OCI-LY7 (cell line): Measurements from ENCODE around the gene KLRF1. TPM values are rescaled to one million over a fixed set of nuclear protein-coding genes. Genes with fewer than 3 reads are reported as not detected.

Source experiments
- BruUV-seq: library from RNA; stranded (reverse); fragments of 400-500 nt; replicated peaks from 2 replicates; lab custom pipeline; 2021; lab: Mats Ljungman, UMichigan
- CTCF ChIA-PET: fragments of 300-600 bp; sonication (Branson Sonifier 250); formaldehyde crosslinking; loops from one replicate; lab custom pipeline; 2022; ENCODE audit warnings: antibody characterized with exemption; ENCODE audit not compliant: unreplicated experiment; lab: Charles Lee
- POLR2A ChIA-PET: fragments of 300-600 bp; sonication (Branson Sonifier 250); formaldehyde crosslinking; loops from one replicate; lab custom pipeline; 2022; ENCODE audit warnings: antibody characterized with exemption; lab: Charles Lee
- DNase-seq: peaks from one replicate; pipeline ENCODE4 v3.0.0-alpha.2; 2015; ENCODE audit warnings: low spot score
- H2AFZ ChIP-seq: fragments of 200-600 bp; sonication (generic), shearing (Covaris generic); 2 replicates; pipeline ENCODE4 v1.6.1; 2014; ENCODE audit warnings: mild to moderate bottlenecking, antibody characterized with exemption, low read length, moderate library complexity
- H3K27ac ChIP-seq: fragments of 200-600 bp; sonication (generic); 2 replicates; pipeline ENCODE4 v1.5.1; 2014; ENCODE audit warnings: mixed run types, low read depth, mild to moderate bottlenecking, moderate library complexity, low read length, inconsistent platforms; ENCODE audit not compliant: poor library complexity, severe bottlenecking
- H3K36me3 ChIP-seq: fragments of 200-600 bp; sonication (generic); 2 replicates; pipeline ENCODE4 v1.6.1; 2014; ENCODE audit warnings: mild to moderate bottlenecking, antibody characterized with exemption, low read length, moderate library complexity, mixed read lengths; ENCODE audit not compliant: insufficient read depth
- H3K4me1 ChIP-seq: fragments of 200-600 bp; sonication (generic); 2 replicates; pipeline ENCODE4 v1.5.1; 2014; ENCODE audit warnings: mild to moderate bottlenecking, low read length; ENCODE audit not compliant: insufficient read depth, poor library complexity, severe bottlenecking
- H3K4me2 ChIP-seq: fragments of 200-600 bp; sonication (generic); 2 replicates; pipeline ENCODE4 v1.6.1; 2014; ENCODE audit warnings: mild to moderate bottlenecking, low read length
- H3K4me3 ChIP-seq: fragments of 200-600 bp; sonication (generic); 2 replicates; pipeline ENCODE4 v1.5.1; 2014; ENCODE audit warnings: mild to moderate bottlenecking, low read depth, low read length; ENCODE audit not compliant: poor library complexity, severe bottlenecking
- H3K79me2 ChIP-seq: fragments of 200-600 bp; sonication (generic); 2 replicates; pipeline ENCODE4 v1.6.1; 2016; ENCODE audit warnings: low read depth, mild to moderate bottlenecking, low read length, moderate library complexity, mixed read lengths; ENCODE audit not compliant: insufficient read depth
- H3K9me2 ChIP-seq: fragments of 200-600 bp; sonication (generic); 2 replicates; pipeline ENCODE4 v1.6.1; 2016; ENCODE audit warnings: mild to moderate bottlenecking, low read length, mixed read lengths; ENCODE audit not compliant: insufficient read depth
- H3K9me3 ChIP-seq: fragments of 200-600 bp; sonication (generic); 2 replicates; pipeline ENCODE4 v1.6.1; 2014; ENCODE audit warnings: mild to moderate bottlenecking, mixed run types, low read length, mixed read lengths
- H4K20me1 ChIP-seq: fragments of 200-600 bp; sonication (generic); 2 replicates; pipeline ENCODE4 v1.6.1; 2014; ENCODE audit warnings: mild to moderate bottlenecking, antibody characterized with exemption, low read length, moderate library complexity, mixed read lengths; ENCODE audit not compliant: insufficient read depth
- EZH2phosphoT487 ChIP-seq: fragments of 200-600 bp; sonication (generic); IDR thresholded peaks from 2 replicates; pipeline ENCODE4 v1.6.1; 2018; ENCODE audit warnings: low read depth, borderline replicate concordance, mild to moderate bottlenecking, mixed run types, antibody characterized with exemption, low read length, moderate library complexity, mixed read lengths
- intact Hi-C: fragments of 100-400 bp; cut with micrococcal nuclease; formaldehyde crosslinking; loops from one replicate; pipeline ENCODE4 v1.10.0; 2022; ENCODE audit not compliant: unreplicated experiment
- total RNA-seq, 2 experiments: library from RNA; depleted of rRNA in 1 of 2; stranded (reverse); fragments of >200 nt in 1 of 2; shearing (Covaris generic) in 1 of 2; gene quantifications; 2 replicates each; pipeline ENCODE4 v1.2.3, GENCODE V29; 2014 to 2022
- TF ChIP-seq, protein P1 (sequence below): fragments of 200-600 bp; sonication (generic); conservative IDR thresholded peaks from 2 replicates; pipeline ENCODE4 v1.5.1; 2014; ENCODE audit warnings: mild to moderate bottlenecking, antibody characterized with exemption, low read length, moderate library complexity, mixed read lengths

The KLRF1 gene
- total RNA-seq, 2 experiments from 2014 or later: not detected

DNA sequence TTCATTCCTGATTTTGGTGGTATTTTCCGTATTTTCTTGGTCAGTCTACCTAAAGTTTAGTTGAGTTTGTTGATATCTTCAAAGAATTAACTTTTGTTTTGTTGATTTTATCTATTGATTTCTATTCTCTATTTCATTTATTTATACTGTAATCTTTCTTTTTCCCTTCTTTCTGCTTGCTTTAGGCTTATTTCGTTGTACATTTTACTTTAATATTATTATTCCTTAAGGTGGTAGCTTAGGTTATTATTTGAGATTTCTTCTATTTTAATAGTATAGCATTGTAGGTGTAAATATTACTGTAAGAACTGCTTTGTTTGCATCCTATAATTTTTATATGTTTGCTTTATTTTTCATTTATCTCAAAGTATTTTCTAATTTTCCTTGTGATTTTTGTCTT lies 21.4 kb upstream of the KLRF1 start:
- Histone ChIP-seq H3K9me2 (no peaks in the 10 kb centered on the region), H3K79me2 (no peaks in the 10 kb centered on the region), H3K36me3 (no peaks in the 10 kb centered on the region), H3K4me1 (no peaks in the 10 kb centered on the region), H3K4me2 (no peak overlapping the region), H3K27ac (no peak overlapping the region), H4K20me1 (no peaks in the 10 kb centered on the region), H3K9me3 (no peaks in the 10 kb centered on the region), H3K4me3 (no peak overlapping the region), H2AFZ (no peak overlapping the region)
- no peak for DNase-seq
- BruUV-seq: no TSS peak
- POLR2A ChIA-PET: no interaction called here
- CTCF ChIA-PET: no interaction called here
- intact Hi-C loops: no loop called here
- TF ChIP-seq, protein P1, sequence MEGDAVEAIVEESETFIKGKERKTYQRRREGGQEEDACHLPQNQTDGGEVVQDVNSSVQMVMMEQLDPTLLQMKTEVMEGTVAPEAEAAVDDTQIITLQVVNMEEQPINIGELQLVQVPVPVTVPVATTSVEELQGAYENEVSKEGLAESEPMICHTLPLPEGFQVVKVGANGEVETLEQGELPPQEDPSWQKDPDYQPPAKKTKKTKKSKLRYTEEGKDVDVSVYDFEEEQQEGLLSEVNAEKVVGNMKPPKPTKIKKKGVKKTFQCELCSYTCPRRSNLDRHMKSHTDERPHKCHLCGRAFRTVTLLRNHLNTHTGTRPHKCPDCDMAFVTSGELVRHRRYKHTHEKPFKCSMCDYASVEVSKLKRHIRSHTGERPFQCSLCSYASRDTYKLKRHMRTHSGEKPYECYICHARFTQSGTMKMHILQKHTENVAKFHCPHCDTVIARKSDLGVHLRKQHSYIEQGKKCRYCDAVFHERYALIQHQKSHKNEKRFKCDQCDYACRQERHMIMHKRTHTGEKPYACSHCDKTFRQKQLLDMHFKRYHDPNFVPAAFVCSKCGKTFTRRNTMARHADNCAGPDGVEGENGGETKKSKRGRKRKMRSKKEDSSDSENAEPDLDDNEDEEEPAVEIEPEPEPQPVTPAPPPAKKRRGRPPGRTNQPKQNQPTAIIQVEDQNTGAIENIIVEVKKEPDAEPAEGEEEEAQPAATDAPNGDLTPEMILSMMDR: no peak
- TF ChIP-seq EZH2phosphoT487: no peak

DNA sequence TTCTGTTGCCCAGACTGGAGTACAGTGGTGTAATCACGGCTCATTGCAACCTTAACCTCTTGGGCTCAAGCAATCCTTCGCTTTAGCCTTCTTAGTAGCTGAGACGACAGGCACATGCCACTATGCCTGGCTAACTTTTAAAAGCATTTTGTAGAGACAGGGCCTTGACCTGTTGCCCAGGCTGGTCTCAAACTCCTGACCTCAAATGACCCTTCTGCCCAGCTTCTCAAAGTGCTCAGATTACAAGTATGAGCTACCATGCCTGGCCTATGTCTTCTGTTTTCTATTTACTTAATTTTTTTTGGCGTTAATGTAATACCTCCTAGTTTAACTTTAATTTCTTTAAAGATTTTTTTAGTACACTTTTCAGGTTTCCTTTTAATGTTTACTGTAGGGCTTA lies 20.6 kb upstream of the KLRF1 start:
- H3K4me2 ChIP-seq: no peak overlapping the region
- no TSS peak for BruUV-seq
- DNase-seq: no peak
- no peaks in the 10 kb centered on the region for H3K9me3 ChIP-seq
- no peak overlapping the region for H2AFZ ChIP-seq
- H3K79me2 ChIP-seq: no peaks in the 10 kb centered on the region
- no peak overlapping the region for H3K4me3 ChIP-seq
- ChIA-PET CTCF (no interaction called here), POLR2A (no interaction called here)
- H3K36me3 ChIP-seq: no peaks in the 10 kb centered on the region
- no peaks in the 10 kb centered on the region for H3K9me2 ChIP-seq
- H4K20me1 ChIP-seq: no peaks in the 10 kb centered on the region
- TF ChIP-seq, protein P1: no peak
- no peak for TF ChIP-seq EZH2phosphoT487
- intact Hi-C loops: no loop called here
- H3K4me1 ChIP-seq: no peaks in the 10 kb centered on the region
- no peak overlapping the region for H3K27ac ChIP-seq

DNA sequence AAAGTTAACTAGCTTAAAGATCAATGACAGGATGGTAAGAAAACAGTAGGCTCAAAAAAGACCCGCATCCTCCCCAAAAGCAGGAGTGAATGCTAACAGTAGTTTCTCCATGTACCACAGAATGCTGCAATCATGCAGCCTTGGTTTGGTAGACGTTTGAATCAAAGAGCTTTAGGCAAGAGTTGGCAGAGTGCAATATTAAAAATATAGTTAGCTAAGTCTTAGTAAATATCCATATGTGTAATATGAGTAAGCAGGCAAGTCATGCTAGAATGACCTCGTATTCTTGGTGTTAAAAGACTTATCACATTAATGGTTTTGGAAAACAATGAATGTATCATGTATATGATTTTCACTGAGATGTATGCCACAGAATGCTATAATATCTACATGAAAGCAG lies 18.8 kb upstream of the KLRF1 start:
- H2AFZ ChIP-seq: no peak overlapping the region
- ChIA-PET CTCF (no interaction called here), POLR2A (interaction anchor here (0.7 to 1.7 kb wide), 3 partner anchors 9 to 63 kb away, joined by 3 to 7 read pairs (median 3); no protein-coding TSS in a partner anchor)
- intact Hi-C loops: no loop called here
- no peaks in the 10 kb centered on the region for H4K20me1 ChIP-seq
- H3K4me1 ChIP-seq: peaks cover 2% of the 10 kb centered on the region
- BruUV-seq: no TSS peak
- H3K9me3 ChIP-seq: no peaks in the 10 kb centered on the region
- H3K4me3 ChIP-seq: no peak overlapping the region
- no peak overlapping the region for H3K4me2 ChIP-seq
- no peaks in the 10 kb centered on the region for H3K36me3 ChIP-seq
- no peaks in the 10 kb centered on the region for H3K9me2 ChIP-seq
- H3K27ac ChIP-seq: no peak overlapping the region
- DNase-seq: no peak
- H3K79me2 ChIP-seq: no peaks in the 10 kb centered on the region
- TF ChIP-seq, protein P1: no peak
